ENCODE data around the gene CNTNAP5.

DNA sequence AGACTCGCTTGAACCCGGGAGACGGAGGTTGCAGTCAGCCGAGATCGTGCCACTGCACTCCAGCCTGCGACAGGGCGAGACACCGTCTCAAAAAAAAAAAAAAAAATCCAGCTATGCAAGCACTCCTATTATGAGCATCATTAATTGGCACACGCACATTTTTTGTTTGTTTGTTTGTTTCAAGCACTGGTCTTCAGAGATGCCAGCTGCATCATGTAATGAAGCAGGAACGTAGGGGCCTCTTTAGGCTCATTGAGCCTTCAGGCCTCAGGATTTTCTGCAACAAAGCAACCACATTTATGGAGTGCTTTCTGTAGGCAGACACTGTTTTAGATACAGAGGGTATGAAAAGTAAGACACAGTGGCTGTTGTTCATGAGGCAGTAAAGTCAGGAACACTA lies 585.8 kb downstream of the CNTNAP5 start:
- TF ChIP-seq POLR2AphosphoS5 (IDR thresholded peaks at IDR 0.05; ENCODE audit: insufficient read depth, low read depth, low read length) (no peak), POLR2A (IDR thresholded peaks at IDR 0.05; ENCODE audit: low read depth, low read length) (no peak)
- TF ChIP-seq, protein P1, sequence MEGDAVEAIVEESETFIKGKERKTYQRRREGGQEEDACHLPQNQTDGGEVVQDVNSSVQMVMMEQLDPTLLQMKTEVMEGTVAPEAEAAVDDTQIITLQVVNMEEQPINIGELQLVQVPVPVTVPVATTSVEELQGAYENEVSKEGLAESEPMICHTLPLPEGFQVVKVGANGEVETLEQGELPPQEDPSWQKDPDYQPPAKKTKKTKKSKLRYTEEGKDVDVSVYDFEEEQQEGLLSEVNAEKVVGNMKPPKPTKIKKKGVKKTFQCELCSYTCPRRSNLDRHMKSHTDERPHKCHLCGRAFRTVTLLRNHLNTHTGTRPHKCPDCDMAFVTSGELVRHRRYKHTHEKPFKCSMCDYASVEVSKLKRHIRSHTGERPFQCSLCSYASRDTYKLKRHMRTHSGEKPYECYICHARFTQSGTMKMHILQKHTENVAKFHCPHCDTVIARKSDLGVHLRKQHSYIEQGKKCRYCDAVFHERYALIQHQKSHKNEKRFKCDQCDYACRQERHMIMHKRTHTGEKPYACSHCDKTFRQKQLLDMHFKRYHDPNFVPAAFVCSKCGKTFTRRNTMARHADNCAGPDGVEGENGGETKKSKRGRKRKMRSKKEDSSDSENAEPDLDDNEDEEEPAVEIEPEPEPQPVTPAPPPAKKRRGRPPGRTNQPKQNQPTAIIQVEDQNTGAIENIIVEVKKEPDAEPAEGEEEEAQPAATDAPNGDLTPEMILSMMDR (IDR thresholded peaks at IDR 0.05; ENCODE audit: extremely low read depth in 1 of 2, insufficient read depth in 1 of 2, low read depth in 1 of 2, low read length in 2 of 2) = no peak

All from endothelial cell of umbilical vein (primary cell).